GM19372 (cell line): ENCODE data around the gene LSAMP.

Experiments used
- ATAC-seq: cut with Tn5 transposase; IDR thresholded peaks from one replicate; pipeline ENCODE4 v1.9.1; 2021; ENCODE audit warnings: mild to moderate bottlenecking, low read depth, moderate library complexity; ENCODE audit not compliant: unreplicated experiment

The LSAMP gene

DNA sequence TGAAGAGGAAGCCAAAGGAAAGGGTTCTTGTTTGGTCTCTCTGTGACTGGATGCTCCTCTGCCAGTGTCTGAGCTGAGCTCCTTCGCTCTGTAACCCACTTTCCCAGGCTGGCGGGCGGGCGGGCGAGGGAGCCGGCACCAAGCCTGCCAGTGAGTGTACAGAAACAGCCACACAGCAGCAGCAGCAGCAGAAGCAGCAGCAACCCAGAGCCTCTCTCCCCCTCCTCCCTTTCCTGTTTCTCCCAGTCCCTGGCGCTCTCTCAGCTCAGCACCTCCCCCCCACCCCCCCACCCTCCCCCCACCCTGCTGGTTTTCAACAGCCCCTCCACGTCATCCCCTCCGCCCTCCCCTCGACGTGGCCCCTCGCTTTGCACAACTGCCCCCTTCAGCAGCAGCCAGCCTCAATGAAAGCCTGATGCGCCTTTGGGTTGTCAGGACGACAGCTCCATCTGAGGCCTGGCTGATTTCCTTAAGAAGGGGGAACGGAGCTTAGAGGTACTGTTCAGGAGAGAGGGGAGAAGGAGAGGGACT is at the start of gene LSAMP:
Gene LSAMP, minus strand, starts transcription at position 177 of the 531 bp plus-strand sequence.
- no peak for ATAC-seq

DNA sequence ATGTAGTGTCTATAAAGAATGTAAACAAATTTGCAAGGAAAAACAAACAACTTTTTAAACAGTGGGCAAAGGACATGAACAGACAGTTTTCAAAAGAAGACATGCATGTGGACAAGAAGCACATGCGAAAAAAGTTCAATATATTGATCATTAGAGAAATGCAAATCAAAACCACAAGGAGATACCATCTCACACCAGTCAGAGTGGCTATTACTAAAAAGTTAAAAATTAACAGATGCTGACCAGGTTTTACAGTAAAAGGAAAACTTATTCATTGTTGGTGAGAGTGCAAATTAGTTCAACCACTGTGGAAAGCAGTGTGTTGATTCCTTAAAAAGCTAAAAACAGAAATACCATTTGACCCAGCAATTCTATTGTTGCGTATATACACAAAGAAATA is 47.1 kb upstream of the LSAMP start:
- ATAC-seq: no peak

DNA sequence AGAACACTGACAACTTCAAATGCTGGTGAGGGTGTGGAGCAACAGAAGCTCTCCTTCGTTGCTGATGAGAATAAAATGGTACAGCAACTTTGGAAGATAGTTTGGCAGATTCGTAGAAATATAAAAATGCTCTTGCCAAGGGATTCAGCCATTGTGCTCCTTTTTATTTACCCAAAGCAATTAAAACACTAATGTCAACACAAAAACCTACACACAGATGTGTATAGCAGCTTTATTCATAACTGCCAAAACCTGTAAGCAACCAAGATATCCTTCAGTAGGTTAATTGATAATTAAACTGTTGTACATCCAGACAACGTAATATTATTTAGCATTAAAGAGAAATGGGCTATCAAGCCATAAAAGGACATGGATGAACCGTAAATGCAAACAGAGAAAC is 37.8 kb upstream of the LSAMP start:
- no peak for ATAC-seq

DNA sequence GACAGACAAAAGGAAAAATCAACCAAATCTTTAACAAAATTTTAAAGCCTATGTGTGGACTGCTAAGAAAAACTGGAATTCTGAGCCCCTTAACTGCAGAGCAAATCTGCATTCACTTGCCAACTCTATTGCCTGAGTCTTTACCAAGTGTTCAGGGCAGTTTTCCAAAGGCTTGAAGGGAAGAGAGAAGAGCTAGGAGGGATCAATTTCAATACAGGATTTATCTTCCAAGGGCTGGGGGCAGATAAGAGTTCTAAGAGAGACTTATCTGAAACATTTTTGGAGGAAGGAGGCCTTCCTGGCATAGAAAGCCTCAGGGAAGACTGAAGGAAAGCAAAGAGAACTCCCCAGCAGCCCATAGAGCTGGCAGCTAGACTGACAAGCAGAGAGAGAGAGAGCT is 31.4 kb upstream of the LSAMP start:
- ATAC-seq: no peak

DNA sequence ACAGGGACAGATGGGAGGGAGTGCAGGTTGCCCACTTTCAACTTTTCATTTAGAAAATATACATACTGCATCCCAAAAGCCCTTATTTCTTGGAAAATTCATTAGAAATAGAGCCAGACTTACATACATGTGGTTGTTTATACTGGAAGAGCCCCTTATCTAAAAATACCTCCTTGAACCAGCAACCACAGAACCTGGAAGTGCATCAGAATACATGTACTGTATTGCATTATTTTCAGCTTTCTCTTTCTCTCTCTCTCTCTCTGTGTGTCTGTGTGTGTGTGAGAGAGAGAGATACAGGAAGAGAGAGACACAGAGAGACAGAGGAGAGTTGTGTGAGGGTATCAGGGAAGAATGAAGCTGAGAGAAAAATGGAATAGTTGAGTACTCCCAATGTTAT is 29.5 kb upstream of the LSAMP start:
- no peak for ATAC-seq

DNA sequence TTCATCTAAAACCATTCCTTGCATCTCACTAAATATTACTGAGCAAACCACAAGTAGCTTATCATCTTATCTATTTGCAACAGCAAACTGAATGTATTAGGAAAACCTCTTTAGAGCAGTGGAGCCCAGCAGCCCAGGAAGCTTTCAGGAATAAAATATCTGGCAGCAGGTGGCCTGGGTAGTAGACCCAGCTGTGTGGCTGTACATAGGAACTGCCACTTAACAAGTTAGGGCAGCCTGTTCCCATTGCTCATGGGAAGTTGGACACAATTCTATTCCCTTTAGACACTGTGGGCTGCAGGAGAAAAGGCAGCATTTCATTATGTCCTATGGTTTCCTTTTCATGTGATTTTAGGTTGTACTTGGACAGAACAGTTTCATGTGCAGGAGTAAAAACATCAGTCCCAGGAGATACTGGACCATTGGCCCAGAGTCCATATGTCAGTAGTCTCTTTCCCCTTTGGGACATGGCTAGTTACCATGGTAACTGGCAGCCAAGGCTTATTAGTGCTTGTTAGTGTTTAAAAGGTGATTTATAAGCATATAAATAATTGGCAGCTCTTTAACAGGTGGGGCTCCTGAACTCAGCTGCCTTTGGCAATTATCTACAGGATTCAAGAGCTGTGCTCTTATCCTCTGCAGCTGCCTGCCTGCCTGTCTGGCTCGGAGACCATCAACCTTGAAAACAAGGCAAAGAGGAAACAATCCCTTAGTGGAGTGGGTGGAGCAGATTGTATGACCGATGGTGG is 28.9 kb upstream of the LSAMP start:
- no peak for ATAC-seq

DNA sequence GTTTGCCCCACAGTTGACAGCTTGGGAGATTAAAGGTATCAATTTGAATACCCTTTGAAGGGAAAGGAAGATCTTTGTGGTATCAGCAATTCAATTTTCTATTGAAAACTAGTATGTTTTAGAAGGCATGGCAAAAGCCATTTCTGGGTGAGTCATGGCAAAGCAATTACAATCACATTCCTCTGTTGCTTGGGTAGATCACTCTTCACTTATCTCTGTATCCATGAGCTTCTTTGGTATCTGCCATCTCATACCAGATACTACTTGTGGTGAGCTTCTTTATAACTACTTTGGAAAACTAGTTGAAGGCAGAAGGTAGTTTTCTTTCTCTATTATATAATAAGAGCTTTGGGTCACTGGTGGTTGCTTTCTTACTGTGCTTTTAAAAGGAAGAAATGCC is 28.3 kb upstream of the LSAMP start:
- no peak for ATAC-seq

DNA sequence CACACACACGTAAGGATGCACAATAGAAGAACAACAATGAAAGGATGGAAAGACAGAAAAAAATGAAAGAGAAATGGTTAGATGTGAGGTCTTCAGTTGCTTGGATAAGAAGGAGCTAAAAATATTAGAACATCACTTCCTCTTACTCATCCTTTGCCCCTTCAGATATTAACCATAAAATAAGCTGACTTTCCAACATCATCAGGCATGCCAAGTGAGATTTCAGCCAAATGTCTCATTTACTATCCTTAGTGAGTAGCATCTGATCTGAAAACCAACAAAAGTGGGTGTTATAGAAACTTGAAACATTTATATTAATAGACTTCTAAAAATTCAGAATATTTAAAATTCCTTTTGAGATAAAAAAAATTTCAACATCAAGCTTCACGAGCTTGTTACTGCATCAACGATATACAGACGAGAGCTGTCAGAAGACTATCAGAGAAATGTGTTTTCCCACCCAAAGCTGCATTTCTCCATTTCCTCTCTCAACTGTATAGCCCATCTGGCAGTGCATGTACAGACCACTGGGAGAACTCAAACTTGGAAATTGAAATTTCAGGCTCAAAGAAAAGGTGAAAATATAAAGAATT is 25.4 kb upstream of the LSAMP start:
- no peak for ATAC-seq

DNA sequence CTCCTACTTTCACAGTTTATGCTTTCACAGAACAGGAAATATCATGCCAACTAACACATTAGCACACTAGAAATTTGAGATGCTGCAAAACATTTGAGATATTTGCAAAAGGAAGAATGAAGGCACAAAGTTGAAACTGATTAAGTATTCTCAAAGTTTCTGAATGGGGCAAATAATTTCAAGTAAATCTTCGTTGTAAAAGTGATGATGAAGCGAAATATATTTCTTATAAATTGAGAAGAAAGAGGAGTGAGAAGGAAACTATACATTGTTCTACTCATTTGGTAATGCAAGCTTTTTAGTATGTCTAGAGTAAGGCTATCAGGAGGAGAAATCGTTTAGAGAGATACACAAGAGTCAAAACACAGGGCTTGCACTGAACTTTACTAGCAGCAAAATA is 24.3 kb upstream of the LSAMP start:
- no peak for ATAC-seq

DNA sequence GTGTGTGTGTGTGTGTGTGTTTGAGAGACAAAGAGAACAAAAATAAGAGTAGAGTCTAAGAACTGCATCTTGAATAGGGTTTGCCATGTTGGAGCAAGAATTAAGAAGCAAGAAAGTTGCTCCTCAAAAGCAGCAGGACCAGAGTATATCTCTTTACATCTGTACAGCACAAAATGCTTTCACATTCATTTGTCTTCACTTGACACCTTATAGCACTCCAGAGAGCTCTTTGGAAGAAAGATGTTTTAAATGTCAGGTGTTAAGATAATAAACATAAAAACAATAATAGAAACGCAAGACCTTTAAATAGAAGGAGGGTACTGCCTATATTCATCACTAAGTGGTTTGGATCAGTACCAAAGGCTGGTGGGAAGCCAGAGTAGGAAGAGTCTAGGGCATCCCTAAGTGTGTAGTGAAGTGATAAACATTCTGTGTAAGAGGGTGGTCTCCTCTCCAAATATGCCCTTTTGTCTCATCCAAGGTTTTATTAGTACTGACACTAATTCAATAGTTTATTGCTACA is 19.1 kb upstream of the LSAMP start:
- no peak for ATAC-seq

DNA sequence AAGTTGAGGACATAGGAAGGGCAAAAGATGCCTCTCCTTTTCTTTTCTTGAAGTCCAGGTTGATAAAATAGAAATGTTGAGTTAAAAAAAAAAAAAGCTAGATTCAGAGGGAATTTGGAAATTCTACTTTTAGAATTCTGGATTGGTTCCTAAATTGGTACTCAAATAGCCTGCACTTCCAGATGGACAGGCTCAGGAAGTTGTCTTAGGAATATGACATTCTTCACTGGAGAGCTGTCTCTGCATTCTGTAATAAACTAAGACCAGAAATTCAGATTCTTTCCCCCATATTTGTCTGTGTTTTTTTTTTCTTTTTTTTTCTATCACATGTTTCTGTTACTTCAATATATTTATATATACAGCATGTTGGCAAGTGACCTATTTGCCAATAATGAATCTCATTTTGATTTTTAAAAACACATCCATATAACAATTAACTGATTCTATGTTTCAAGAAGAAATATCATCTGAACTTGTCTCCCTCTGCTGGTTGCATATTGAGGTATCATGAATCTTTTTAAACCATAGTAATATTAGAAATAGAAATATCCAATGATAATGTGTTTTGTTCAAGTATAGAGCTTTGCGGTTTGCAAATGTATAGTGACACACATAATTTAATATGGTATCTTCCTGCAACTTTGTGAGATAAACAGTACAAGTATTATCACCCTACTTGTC is 8.5 kb upstream of the LSAMP start:
- ATAC-seq: no peak

DNA sequence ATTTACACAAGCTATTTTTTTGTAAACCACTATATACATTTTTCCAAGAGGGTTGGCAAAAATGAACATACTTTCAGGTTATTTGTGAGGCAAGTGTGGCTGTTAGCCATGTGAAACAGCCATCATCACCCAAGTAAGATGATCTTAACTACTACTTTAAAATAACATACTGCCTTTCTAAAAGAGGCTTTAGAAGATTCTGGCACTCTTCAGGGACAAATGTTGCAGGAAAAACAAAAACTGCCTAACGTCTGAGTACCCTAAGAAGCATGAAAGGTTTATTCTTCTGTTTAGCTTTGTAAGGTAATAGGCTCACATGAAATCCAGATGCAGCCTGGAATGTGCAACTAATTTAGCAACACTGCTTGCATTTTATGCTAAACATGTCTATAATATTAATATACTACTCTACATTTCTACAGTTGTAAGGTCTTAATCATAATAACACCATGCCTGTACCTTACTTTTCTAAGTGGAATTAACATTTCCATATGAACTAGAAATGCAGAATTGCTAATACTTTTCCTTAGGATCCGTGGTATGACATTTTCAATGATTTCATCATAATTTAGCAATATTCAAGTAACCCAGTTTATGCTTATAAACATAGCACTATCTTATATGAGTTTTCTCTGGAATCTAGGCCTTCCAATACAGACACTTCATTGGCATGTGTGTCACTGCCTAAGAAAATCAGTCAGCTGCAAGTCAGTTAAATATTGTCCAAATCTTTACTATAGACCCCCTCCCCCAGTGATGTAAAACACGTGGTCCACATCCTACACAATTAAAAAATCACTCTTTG is 4.5 kb upstream of the LSAMP start:
- no peak for ATAC-seq

DNA sequence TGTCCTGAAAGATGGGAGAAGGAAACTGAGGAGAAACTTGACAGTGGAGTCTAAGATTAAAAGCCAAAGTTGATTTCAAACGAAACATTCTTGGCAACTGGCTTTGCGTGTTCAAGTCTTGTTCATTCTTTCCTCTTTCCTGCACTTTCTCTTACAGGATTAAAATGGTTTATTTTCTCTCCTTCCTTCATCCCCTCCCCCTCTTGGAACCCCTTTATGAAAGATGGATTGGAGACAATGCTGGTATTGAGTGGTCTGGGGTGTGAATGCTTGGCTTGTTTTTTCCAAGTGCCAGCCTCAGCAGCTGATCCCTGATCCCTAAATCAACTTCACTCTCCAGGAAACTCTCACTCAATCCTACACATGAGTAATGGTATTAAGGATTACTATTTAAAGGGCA is 703 bp upstream of the LSAMP start:
- ATAC-seq: no peak

DNA sequence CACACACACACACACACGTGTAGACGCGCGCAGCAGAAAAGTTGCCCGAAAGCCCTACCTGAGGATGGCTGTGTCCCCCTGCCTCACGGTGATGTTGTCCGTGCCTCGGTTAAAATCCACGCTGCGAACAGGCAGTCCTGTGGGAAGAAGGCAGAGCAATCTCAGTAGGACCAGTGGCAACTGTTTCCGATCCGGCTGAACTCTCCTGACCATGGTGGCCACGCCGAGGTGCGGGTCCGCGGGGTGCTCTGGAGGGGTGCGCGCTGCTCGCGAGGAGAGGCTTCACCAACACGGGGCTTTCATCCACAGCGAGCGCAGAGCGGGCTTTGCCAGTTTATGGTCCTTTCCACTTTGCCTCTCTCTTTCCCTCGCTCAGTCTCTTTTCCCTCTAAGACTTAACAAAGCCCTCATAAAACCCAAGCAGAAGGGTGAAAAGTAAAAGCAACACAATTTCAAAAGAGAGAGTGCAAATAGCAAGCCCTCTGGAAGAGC is 422 bp downstream of the LSAMP start:
- no peak for ATAC-seq

DNA sequence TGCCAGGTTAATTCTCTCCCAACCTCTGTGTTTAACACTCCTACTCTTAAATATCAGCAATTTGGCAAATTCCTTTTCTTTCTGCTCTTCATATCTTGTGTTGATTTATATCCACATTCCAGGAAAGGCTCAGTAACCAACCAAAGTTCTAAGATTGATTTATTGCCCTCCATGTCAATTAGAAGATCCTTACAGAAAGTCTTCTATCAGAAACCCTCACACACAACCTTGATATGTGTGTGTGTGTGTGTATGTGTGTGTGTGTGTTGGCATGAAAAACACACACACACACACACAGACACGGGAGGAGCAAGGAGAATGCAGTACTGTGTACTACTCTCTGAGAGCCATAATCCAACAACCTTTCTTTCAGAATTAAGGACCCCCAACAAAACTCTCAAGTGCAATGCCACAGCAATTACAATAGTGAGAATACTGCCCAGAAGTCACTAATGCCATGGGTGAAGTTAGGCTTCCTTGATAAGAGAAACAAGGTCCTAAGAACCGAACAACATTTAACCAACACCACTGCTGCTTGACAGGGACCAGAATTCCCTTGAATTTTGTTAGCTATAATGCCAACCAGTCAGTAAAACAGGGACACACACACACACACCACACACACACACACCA is 1.1 kb downstream of the LSAMP start:
- no peak for ATAC-seq

DNA sequence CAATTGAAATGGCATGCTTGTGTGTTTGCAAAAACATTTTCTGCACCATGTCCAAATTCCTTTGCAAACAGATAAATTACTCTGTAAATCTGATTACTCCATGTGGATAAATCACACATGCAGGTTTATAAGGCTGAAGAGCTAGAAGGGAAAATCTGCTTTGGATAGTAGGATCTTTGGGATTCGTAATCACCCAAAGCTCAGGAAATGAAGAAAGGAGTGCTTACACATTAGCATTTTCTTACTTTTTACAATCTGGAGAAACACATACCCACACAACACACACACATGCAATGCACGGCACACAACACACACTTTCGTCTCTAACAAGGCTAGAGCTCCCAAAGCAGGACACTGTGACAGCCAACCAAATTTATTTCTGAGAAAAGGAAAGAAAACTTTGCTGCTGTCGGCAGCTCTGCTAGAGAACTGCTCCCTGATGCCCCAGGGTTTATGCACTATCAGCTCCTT is 2.1 kb downstream of the LSAMP start:
- no peak for ATAC-seq

DNA sequence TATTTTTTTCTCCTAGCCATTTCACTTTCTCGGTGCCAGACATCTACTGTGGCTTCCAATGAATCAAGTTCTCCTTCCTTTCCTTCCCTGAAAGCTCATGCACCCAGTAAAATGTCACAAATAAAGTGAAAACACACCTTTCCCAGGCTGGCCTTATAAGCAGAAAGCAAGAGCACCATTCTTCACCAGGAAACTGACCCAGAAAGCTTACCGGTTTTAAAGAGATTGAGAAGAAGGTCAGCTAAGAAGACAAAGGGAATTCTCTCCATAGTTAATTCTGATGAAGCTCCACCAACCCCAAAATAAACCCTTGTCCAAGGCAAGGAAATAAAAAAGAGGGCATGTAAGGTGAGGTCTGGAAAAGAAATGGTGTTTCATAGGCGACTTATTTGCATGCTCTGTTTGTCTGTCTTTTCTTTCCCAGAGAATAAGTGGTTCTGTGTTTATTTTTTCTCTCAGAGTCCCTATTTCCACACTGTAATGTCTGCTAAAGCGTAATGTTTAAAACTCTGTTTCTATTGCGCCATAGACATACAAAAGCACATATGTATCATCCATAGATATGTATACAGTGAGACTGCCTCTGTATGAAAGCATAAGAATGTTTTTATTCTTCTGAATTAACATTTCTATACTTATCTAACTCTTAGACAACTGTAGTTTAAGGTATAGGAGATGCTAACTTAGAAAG is 2.8 kb downstream of the LSAMP start:
- no peak for ATAC-seq

DNA sequence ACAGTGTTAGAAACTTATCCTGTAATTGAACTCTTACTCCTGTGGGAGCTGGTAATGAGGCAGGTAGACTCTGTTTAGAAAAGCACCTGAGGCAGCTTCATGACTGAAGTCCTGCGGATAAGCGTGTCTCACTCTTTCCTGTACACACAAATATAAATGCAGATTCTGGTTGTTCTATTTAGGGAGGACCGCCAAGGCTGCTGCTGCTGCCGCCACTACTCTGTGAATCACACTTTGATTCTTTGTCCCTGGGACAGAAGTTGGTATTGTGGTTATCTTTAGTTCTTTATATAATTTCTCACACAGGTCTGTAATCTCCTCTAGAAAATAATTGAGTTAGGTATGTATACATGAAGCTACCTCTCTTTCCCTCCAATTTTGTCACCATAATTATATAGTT is 3.6 kb downstream of the LSAMP start:
- ATAC-seq: no peak

DNA sequence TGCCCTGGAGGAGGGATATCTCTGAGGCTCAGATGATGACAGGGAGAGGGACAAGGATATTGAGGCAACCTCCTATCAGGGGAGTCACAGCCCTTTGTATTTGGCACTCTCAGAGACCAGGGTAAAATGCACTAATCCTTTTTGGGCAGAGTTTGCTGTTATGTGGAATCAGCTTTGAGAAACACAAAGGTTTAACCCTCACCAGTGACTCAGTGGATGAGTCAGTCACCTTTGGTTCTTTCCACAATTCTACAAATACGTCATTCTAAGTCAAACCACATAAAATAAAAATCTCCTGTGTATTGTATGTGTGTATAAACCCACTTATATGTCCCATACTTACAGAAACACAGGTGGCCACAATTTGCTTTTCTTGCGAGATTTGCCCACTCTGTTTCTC is 5.1 kb downstream of the LSAMP start:
- no peak for ATAC-seq
